HFF-Myc (cell line): Measurements from ENCODE around the gene DAO.

Source experiments
- DNase-seq: peaks from one replicate; pipeline ENCODE4 v3.0.0-alpha.2; 2011; ENCODE audit warnings: low read depth; ENCODE audit errors: extremely low read depth
- H3K4me3 ChIP-seq: replicated peaks from 2 replicates; pipeline ENCODE4 v1.5.1; 2011; ENCODE audit warnings: low read depth, mild to moderate bottlenecking, control low read depth, low read length
- TF ChIP-seq, protein P1 (sequence below): IDR thresholded peaks from 2 replicates; pipeline ENCODE4 v1.5.1; 2012; ENCODE audit warnings: mild to moderate bottlenecking, low read depth, low read length, control low read depth; ENCODE audit errors: missing control alignments

The DAO gene

DNA sequence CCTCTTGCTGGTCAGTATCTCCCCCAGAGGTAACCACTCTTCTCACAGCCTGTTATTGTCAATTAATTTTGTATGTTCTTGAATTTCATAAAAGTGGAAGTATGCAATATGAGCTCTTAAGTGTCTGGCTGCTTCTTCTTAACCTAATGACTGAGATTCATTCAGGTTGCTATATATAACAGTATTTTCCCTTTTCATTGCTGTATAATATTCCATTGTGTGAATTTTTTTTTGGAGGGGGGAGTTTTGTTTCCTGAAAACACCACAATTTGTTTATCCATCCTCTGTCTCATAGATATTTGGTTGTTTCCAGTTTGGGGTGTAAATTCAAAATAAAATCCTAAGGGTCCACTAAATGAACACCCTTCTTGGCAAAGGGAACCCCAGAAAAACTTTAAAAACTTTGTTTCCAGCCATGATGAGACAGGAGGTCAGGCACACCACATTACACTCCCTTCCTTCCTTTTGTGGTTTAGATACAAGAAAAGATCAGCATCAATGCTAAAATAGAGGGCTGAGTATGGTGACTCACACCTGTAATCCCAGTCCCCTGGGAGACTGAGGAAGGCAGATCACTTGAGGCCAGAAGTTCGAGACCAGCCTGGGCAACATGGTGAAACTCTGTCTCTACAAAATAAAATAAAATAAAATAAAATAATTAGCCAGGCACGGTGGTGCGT, 4.1 kb upstream of the DAO start:
- H3K4me3 ChIP-seq, result no peak overlapping the region
- no peak for DNase-seq
- TF ChIP-seq, protein P1, sequence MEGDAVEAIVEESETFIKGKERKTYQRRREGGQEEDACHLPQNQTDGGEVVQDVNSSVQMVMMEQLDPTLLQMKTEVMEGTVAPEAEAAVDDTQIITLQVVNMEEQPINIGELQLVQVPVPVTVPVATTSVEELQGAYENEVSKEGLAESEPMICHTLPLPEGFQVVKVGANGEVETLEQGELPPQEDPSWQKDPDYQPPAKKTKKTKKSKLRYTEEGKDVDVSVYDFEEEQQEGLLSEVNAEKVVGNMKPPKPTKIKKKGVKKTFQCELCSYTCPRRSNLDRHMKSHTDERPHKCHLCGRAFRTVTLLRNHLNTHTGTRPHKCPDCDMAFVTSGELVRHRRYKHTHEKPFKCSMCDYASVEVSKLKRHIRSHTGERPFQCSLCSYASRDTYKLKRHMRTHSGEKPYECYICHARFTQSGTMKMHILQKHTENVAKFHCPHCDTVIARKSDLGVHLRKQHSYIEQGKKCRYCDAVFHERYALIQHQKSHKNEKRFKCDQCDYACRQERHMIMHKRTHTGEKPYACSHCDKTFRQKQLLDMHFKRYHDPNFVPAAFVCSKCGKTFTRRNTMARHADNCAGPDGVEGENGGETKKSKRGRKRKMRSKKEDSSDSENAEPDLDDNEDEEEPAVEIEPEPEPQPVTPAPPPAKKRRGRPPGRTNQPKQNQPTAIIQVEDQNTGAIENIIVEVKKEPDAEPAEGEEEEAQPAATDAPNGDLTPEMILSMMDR, result no peak

DNA sequence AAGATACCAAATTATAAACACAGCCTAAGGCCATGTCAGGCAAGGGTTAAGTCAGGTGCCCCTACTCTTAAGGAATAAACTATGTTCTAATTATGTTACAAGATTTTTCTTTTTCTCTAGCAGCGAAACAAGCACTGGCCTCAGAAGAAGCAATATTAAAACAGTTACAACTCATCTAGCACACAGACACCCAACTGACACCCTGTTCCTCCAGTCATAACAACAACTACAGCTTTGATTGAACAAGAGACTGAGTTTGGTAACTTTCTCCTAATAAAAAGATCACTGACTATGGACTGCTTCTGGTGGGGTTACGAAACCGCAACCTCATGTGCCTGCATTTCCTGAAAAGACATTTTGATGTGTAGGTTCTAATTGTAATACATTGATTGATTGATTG, 3.3 kb upstream of the DAO start:
- TF ChIP-seq, protein P1, result no peak
- DNase-seq, result no peak
- H3K4me3 ChIP-seq, result no peak overlapping the region

DNA sequence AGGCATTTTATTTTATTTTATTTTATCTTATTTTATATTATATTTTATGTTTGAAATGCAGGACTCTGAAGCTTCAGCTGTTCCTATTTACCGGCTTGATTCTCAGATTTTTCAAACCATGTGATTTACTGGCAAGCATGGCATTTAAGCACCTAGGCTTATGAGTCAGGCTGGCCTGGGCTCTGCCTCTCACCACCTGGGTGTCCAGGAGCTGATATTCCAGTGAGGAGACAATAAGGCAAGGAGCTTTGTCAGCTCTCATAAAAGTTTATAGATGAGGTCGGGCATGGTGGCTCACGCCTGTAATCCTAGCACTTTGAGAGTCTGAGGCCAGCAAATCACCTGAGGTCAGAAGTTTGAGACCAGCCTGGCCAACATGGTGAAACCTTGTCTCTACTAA, 2.1 kb downstream of the DAO start:
- DNase-seq, result no peak
- TF ChIP-seq, protein P1, result no peak
- H3K4me3 ChIP-seq, result no peak overlapping the region

DNA sequence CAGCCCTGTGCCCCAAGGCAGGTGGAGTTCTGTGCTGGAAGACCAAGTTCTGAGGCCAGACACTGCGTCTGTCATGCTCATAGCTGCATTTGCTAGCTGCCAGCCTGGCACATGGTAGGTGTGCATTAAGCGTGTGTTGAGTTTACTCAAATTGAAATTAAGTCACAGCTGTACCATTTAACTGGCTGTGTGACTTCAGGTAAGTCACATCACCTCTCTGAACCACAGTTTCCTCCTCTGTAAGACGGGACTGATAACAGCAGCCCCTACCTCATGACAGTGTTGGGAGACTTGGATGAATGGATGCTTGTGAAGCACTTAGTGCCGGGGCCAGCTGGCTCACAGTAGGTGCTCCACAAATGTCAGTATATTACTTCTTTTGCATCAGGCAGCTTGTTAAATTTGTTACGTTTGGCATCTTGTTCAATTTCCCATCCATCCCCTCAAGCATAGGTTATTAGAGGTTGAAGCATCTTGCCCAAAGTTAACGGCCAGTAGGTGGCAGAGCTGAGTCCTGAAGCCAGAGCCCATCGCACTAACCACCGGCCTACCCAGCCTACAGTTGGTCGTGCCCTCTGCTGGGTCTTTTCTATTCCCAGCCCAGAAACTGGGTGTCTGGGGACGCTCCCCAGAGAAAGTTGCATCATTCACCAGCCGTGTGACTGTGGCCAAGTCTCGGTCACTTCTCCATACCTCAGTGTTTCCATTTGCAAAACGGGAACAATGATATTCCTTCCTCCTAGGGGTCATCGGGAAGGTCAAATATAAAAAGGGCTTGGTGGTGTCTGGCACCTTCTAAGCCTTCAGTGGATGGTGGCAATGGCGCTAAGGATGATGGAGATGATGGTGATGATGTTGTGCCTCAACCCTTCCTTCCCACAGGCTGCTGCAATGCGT, 4.5 kb downstream of the DAO start:
- peak; percentile 6 for DNase-seq
- no peak overlapping the region for H3K4me3 ChIP-seq
- TF ChIP-seq, protein P1, result peak; percentile 77

DNA sequence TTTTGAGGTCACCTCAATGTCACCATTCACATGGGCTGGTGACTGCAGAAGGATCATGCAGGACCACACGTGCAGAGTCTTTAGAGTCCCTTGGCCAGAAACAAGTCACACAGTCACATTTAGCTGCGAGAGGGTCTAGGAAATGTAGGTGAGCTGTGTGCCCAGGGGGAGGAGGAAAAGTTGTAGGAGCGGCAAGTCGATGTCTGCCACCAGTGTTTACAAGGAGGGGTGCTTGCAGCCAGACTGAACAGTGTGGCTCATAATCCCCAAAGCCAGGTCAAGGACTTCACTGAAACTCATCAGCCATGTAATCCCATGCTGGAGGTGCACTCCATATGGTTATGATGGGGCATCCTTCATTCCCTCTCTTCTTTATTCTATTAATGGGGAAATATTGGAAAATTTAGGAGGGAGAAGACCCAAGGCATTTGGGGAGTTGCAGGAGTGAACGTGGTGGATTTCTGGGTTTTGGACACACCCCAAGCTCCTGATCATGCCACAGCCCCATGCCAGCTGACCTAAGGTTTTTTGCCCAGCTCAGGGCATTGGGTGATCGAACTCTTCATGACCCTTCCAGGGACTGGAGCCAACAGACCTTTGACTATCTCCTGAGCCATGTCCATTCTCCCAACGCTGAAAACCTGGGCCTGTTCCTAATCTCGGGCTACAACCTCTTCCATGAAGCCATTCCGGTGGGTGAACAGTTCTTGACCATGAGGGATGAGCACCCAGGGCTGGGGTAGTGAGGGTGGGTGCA, 7.2 kb downstream of the DAO start:
- no peak overlapping the region for H3K4me3 ChIP-seq
- TF ChIP-seq, protein P1, result no peak
- DNase-seq, result no peak

DNA sequence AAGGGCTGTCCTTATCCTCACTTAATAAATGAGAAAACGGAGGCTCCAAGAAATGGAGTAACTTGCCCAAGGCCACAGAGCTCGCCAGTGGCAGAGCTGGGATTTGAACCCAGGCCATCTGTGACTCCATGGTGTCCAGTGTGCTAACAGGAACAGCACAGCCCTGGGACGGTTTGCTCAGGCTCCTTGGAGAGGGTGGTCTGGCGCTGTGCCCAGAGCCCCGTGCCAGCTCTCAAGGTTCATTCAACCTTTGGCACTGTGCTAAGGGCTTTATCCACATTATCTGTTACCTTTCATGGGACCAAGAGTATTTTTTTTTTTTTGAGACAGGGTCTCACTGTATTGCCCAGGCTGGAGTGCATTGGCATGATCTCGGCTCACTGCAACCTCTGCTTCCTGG, 8.1 kb downstream of the DAO start:
- TF ChIP-seq, protein P1, result no peak
- H3K4me3 ChIP-seq, result no peak overlapping the region
- DNase-seq, result no peak
